ENCODE data around the gene C16orf90.

The C16orf90 gene

GRCh38 chr16:3495176-3495575 lies at the start of gene C16orf90:
Gene C16orf90, minus strand, starts transcription at chr16:3495489. Its CDS starts 68 bp downstream, at chr16:3495421.
- no peak for DNase-seq (ENCODE audit: extremely low spot score)
- ChIA-PET CTCF (no interaction called here), POLR2A (interaction anchor here (0.5 kb wide), 1 partner anchor 214 kb away, joined by 3 read pairs; no protein-coding TSS in a partner anchor)
- no peak for TF ChIP-seq CTCF (IDR thresholded peaks at IDR 0.05; ENCODE audit: control extremely low read depth, extremely low read depth, low read depth, missing control alignments)

- ChIA-PET POLR2A (no interaction called here), CTCF (interaction anchor here (1.0 kb wide), 1 partner anchor 9 kb away, joined by 3 read pairs; no protein-coding TSS in a partner anchor)
- TF ChIP-seq CTCF (IDR thresholded peaks at IDR 0.05; ENCODE audit: control extremely low read depth, extremely low read depth, low read depth, missing control alignments), result no peak
- DNase-seq (ENCODE audit: extremely low spot score), result no peak
Measured at GRCh38 chr16:3542601-3543373, 47.5 kb upstream of the C16orf90 start.

- no peak for DNase-seq (ENCODE audit: extremely low spot score)
- CTCF ChIA-PET, result interaction anchor here (1.4 kb wide), 1 partner anchor 13 kb away, joined by 4 read pairs; no protein-coding TSS in a partner anchor
- no peak for TF ChIP-seq CTCF (IDR thresholded peaks at IDR 0.05; ENCODE audit: control extremely low read depth, extremely low read depth, low read depth, missing control alignments)
- POLR2A ChIA-PET, result no interaction called here
Measured at GRCh38 chr16:3541527-3542155, 46.4 kb upstream of the C16orf90 start.

- POLR2A ChIA-PET, result no interaction called here
Measured at GRCh38 chr16:3538222-3538621, 42.9 kb upstream of the C16orf90 start.

GRCh38 chr16:3536851-3537250 lies 41.6 kb upstream of the C16orf90 start:
- TF ChIP-seq CTCF (IDR thresholded peaks at IDR 0.05; ENCODE audit: control extremely low read depth, extremely low read depth, low read depth, missing control alignments), result no peak
- POLR2A ChIA-PET, result no interaction called here
- CTCF ChIA-PET, result interaction anchor here (0.7 to 0.9 kb wide), 2 partner anchors 10 to 12 kb away, joined by 4 read pairs; no protein-coding TSS in a partner anchor
- DNase-seq (ENCODE audit: extremely low spot score), result no peak

More at GRCh38 chr16:3538222-3538621, 42.9 kb upstream of the C16orf90 start:
- DNase-seq (ENCODE audit: extremely low spot score), result no peak
- CTCF ChIA-PET, result interaction anchor here (1.2 kb wide), 1 partner anchor 11 kb away, joined by 3 read pairs; no protein-coding TSS in a partner anchor
- no peak for TF ChIP-seq CTCF (IDR thresholded peaks at IDR 0.05; ENCODE audit: control extremely low read depth, extremely low read depth, low read depth, missing control alignments)

GRCh38 chr16:3536271-3536731 lies 41.0 kb upstream of the C16orf90 start:
- POLR2A ChIA-PET, result no interaction called here

More at GRCh38 chr16:3536271-3536731, 41.0 kb upstream of the C16orf90 start:
- CTCF ChIA-PET, result interaction anchor here (0.9 kb wide), 1 partner anchor 13 kb away, joined by 4 read pairs; no protein-coding TSS in a partner anchor
- TF ChIP-seq CTCF (IDR thresholded peaks at IDR 0.05; ENCODE audit: control extremely low read depth, extremely low read depth, low read depth, missing control alignments), result no peak
- no peak for DNase-seq (ENCODE audit: extremely low spot score)
